Loucy (cell line): Measurements from ENCODE around the gene COL6A1.

Experiments
- H2AFZ ChIP-seq: fragments of 200-600 bp; sonication (generic); 2 replicates; pipeline ENCODE4 v1.6.0; 2016; ENCODE audit warnings: antibody characterized with exemption, mild to moderate bottlenecking, low read length, moderate library complexity
- H3F3A ChIP-seq: fragments of 200-600 bp; 2 replicates; pipeline ENCODE4 v1.6.0; 2016; ENCODE audit warnings: antibody characterized with exemption, low read depth, mild to moderate bottlenecking
- H3K27me3 ChIP-seq: fragments of 200-600 bp; sonication (generic); 2 replicates; pipeline ENCODE4 v1.6.1; 2014; ENCODE audit warnings: low read length, mild to moderate bottlenecking; ENCODE audit not compliant: insufficient read depth, poor library complexity, severe bottlenecking
- H3K36me3 ChIP-seq: fragments of 200-600 bp; sonication (generic); 2 replicates; pipeline ENCODE4 v1.6.1; 2016; ENCODE audit warnings: low read length; ENCODE audit not compliant: insufficient read depth
- H3K4me1 ChIP-seq: fragments of 200-600 bp; sonication (generic); 2 replicates; pipeline ENCODE4 v1.5.1; 2014; ENCODE audit warnings: low read length, mild to moderate bottlenecking; ENCODE audit not compliant: insufficient read depth, poor library complexity, severe bottlenecking
- H3K4me2 ChIP-seq: fragments of 200-600 bp; sonication (generic); 2 replicates; pipeline ENCODE4 v1.6.0; 2014; ENCODE audit warnings: antibody characterized with exemption, low read length, low read depth, mild to moderate bottlenecking; ENCODE audit not compliant: poor library complexity, severe bottlenecking
- H3K4me3 ChIP-seq: fragments of 200-600 bp; sonication (generic); 2 replicates; pipeline ENCODE4 v1.5.1; 2014; ENCODE audit warnings: low read length, mild to moderate bottlenecking, mixed read lengths; ENCODE audit not compliant: poor library complexity, severe bottlenecking
- H3K79me2 ChIP-seq: fragments of 200-600 bp; sonication (generic); 2 replicates; pipeline ENCODE4 v1.6.1; 2014; ENCODE audit warnings: low read length; ENCODE audit not compliant: insufficient read depth
- H3K9ac ChIP-seq: fragments of 200-600 bp; sonication (generic); 2 replicates; pipeline ENCODE4 v1.6.0; 2014; ENCODE audit warnings: mild to moderate bottlenecking, low read depth, low read length, moderate library complexity; ENCODE audit not compliant: poor library complexity, severe bottlenecking
- H3K9me2 ChIP-seq: fragments of 200-600 bp; sonication (generic); replicated peaks from 2 replicates; pipeline ENCODE4 v1.6.1; 2016; ENCODE audit warnings: low read depth, low read length, mixed read lengths
- H3K9me3 ChIP-seq: fragments of 200-600 bp; sonication (generic); 2 replicates; pipeline ENCODE4 v1.6.1; 2014; ENCODE audit warnings: mild to moderate bottlenecking, antibody characterized with exemption, low read length, low read depth; ENCODE audit not compliant: insufficient read depth
- H4K20me1 ChIP-seq: fragments of 200-600 bp; sonication (generic); 2 replicates; pipeline ENCODE4 v1.6.0; 2014; ENCODE audit warnings: antibody characterized with exemption, low read length, mild to moderate bottlenecking; ENCODE audit not compliant: insufficient read depth, poor library complexity, severe bottlenecking
- CTCF ChIP-seq: fragments of 200-600 bp; sonication (generic); conservative IDR thresholded peaks from 2 replicates; pipeline ENCODE4 v1.5.1; 2014; ENCODE audit warnings: mild to moderate bottlenecking, antibody characterized with exemption, low read length
- EZH2phosphoT487 ChIP-seq: fragments of 200-600 bp; IDR thresholded peaks from 2 replicates; pipeline ENCODE4 v1.6.1; 2018; ENCODE audit warnings: antibody characterized with exemption, mild to moderate bottlenecking, moderate library complexity, borderline replicate concordance

Gene COL6A1

DNA sequence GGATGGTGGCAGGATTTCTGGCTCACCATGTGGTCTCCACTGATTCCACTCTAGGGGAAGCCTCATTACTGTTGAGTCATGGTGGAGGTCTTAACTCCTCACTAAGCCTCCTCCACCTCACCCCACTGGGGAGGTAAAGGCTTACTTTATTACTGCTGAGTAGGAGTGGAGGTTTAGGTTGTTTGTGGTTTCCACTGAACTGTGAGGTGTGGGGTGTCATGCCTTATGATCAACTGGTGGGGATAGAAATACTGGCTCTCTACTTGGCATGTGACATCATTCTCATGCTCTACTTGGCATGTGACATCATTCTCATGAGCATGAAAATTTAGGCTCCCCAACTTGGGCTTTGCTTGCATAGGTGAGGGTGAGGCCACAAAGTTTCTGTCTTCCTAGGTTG lies 35.6 kb downstream of the COL6A1 start:
- no peak for TF ChIP-seq EZH2phosphoT487
- no peak for TF ChIP-seq CTCF
- no peaks in the 10 kb centered on the region for H3K27me3 ChIP-seq
- H3K36me3 ChIP-seq = no peaks in the 10 kb centered on the region
- no peak overlapping the region for H2AFZ ChIP-seq
- H3K9me3 ChIP-seq = no peaks in the 10 kb centered on the region; the same call in 1 of the 2 replicates
- no peak overlapping the region for H3K4me2 ChIP-seq
- H4K20me1 ChIP-seq = no peaks in the 10 kb centered on the region
- no peak overlapping the region for H3K4me3 ChIP-seq
- no peaks in the 10 kb centered on the region for H3K79me2 ChIP-seq
- H3K9me2 ChIP-seq = no peaks in the 10 kb centered on the region
- no peaks in the 10 kb centered on the region for H3F3A ChIP-seq
- H3K9ac ChIP-seq = no peak overlapping the region
- H3K4me1 ChIP-seq = peaks cover 6% of the 10 kb centered on the region

- Histone ChIP-seq H3K9ac (no peak overlapping the region), H3K9me3 (no peaks in the 10 kb centered on the region; the same call in 1 of the 2 replicates), H3K4me3 (no peak overlapping the region), H3K79me2 (no peaks in the 10 kb centered on the region), H2AFZ (no peak overlapping the region), H3K36me3 (no peaks in the 10 kb centered on the region), H3K9me2 (no peaks in the 10 kb centered on the region), H3K27me3 (no peaks in the 10 kb centered on the region), H3K4me1 (peaks cover 6% of the 10 kb centered on the region), H3K4me2 (no peak overlapping the region), H4K20me1 (no peaks in the 10 kb centered on the region), H3F3A (no peaks in the 10 kb centered on the region)
- TF ChIP-seq EZH2phosphoT487 (no peak), CTCF (no peak)
These were observed 36.1 kb downstream of the COL6A1 start for GRCh38 chr21:46017695-46018094.

DNA sequence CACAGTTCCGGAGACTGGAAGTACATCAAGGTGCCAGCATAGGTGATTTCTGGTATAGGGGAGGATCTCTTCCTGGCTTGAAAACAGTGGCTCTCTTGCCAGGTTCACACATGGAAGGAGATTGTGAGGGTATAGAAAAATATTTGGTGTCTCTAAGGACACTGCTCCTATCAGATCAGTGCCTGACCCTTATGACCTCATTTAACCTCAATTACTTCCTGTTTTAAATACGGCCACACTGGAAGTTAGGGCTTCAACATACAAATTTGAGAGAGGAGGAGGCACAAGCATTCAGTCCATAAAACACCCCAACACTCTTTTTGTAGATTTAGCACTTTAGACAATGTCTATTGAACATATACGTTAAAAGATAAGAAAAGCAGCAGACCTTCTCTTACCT lies 37.0 kb downstream of the COL6A1 start:
- H3K9me2 ChIP-seq = no peaks in the 10 kb centered on the region
- no peaks in the 10 kb centered on the region for H3K36me3 ChIP-seq
- H3K4me2 ChIP-seq = no peak overlapping the region
- TF ChIP-seq CTCF (no peak), EZH2phosphoT487 (no peak)
- H3K9ac ChIP-seq = no peak overlapping the region
- H3K4me3 ChIP-seq = no peak overlapping the region
- H3K4me1 ChIP-seq = peaks cover 6% of the 10 kb centered on the region
- no peaks in the 10 kb centered on the region for H3K79me2 ChIP-seq
- no peak overlapping the region for H2AFZ ChIP-seq
- no peaks in the 10 kb centered on the region for H4K20me1 ChIP-seq
- H3K27me3 ChIP-seq = no peaks in the 10 kb centered on the region
- H3F3A ChIP-seq = no peaks in the 10 kb centered on the region
- peaks cover 6% of the 10 kb centered on the region; the same call in 1 of the 2 replicates for H3K9me3 ChIP-seq
